Measurements from ENCODE around the gene SLC35F2.
"Not testable (repeated sequence)": the region's sequence is repeated elsewhere in the genome, so short reads cannot be mapped to it uniquely, and the experiment has no call there.

Gene SLC35F2

GRCh38 chr11:107860688-107861087 is 2.1 kb upstream of the SLC35F2 start:
- TF ChIP-seq TCF4 (CRISPR knock-in tag; IDR thresholded peaks at IDR 0.05; ENCODE audit: borderline replicate concordance) = no peak
- no peak for TF ChIP-seq CSRNP3 (CRISPR knock-in tag; IDR thresholded peaks at IDR 0.05)
- TF ChIP-seq ZC3H10 (CRISPR knock-in tag; IDR thresholded peaks at IDR 0.05) = no peak
- no peak for TF ChIP-seq ISL1 (CRISPR knock-in tag; IDR thresholded peaks at IDR 0.05)
- TF ChIP-seq SNAI2 (CRISPR knock-in tag; IDR thresholded peaks at IDR 0.05) = no peak
- TF ChIP-seq POU6F1 (CRISPR knock-in tag; IDR thresholded peaks at IDR 0.05; ENCODE audit: borderline replicate concordance, low read depth) = no peak
- TF ChIP-seq OSR1 (CRISPR knock-in tag; IDR thresholded peaks at IDR 0.05) = no peak
- TF ChIP-seq CREB5 (CRISPR knock-in tag; IDR thresholded peaks at IDR 0.05; ENCODE audit: low read depth) = no peak
- TF ChIP-seq GLIS3 (CRISPR knock-in tag; IDR thresholded peaks at IDR 0.05) = no peak
- TF ChIP-seq PPARA (CRISPR knock-in tag; IDR thresholded peaks at IDR 0.05; ENCODE audit: borderline replicate concordance) = no peak
- no peak for TF ChIP-seq ZFP3 (CRISPR knock-in tag; IDR thresholded peaks at IDR 0.05)
- no peak for TF ChIP-seq ZNF8 (CRISPR knock-in tag; IDR thresholded peaks at IDR 0.05)
- no peak for TF ChIP-seq ARNTL (CRISPR knock-in tag; IDR thresholded peaks at IDR 0.05; ENCODE audit: borderline replicate concordance, low read depth)
- no peak for TF ChIP-seq RARB (CRISPR knock-in tag; IDR thresholded peaks at IDR 0.05)
- TF ChIP-seq CSDC2 (CRISPR knock-in tag; IDR thresholded peaks at IDR 0.05) = no peak
- TF ChIP-seq TOX (CRISPR knock-in tag; IDR thresholded peaks at IDR 0.05; ENCODE audit: borderline replicate concordance) = no peak
- no peak for TF ChIP-seq BACH2 (CRISPR knock-in tag; IDR thresholded peaks at IDR 0.05; ENCODE audit: borderline replicate concordance)
- TF ChIP-seq ZNF70 (CRISPR knock-in tag; IDR thresholded peaks at IDR 0.05) = no peak
- no peak for TF ChIP-seq TSHZ2 (CRISPR knock-in tag; IDR thresholded peaks at IDR 0.05)
- ATAC-seq = no peak

- ATAC-seq = not testable (repeated sequence)
Observed at GRCh38 chr11:107860240-107860620, 1.6 kb upstream of the SLC35F2 start.

- ATAC-seq = peak; percentile 62
- TF ChIP-seq ZFP3 (CRISPR knock-in tag; IDR thresholded peaks at IDR 0.05) (no peak), CREB5 (CRISPR knock-in tag; IDR thresholded peaks at IDR 0.05; ENCODE audit: low read depth) (no peak), TSHZ2 (CRISPR knock-in tag; IDR thresholded peaks at IDR 0.05) (no peak), POU6F1 (CRISPR knock-in tag; IDR thresholded peaks at IDR 0.05; ENCODE audit: borderline replicate concordance, low read depth) (no peak), CSRNP3 (CRISPR knock-in tag; IDR thresholded peaks at IDR 0.05) (no peak), TCF4 (CRISPR knock-in tag; IDR thresholded peaks at IDR 0.05; ENCODE audit: borderline replicate concordance) (no peak), SNAI2 (CRISPR knock-in tag; IDR thresholded peaks at IDR 0.05) (no peak), ESRRG (CRISPR knock-in tag; IDR thresholded peaks at IDR 0.05) (no peak), CSDC2 (CRISPR knock-in tag; IDR thresholded peaks at IDR 0.05) (no peak), OSR1 (CRISPR knock-in tag; IDR thresholded peaks at IDR 0.05) (no peak), TOX (CRISPR knock-in tag; IDR thresholded peaks at IDR 0.05; ENCODE audit: borderline replicate concordance) (no peak), ZFP30 (CRISPR knock-in tag; IDR thresholded peaks at IDR 0.05) (no peak), GLIS3 (CRISPR knock-in tag; IDR thresholded peaks at IDR 0.05) (no peak)
Observed at GRCh38 chr11:107859459-107860239, 1.1 kb upstream of the SLC35F2 start.

Data from SK-N-SH treated with all-trans-retinoic acid at 6 μM for 48 hours (cell line).